Measurements from ENCODE around the gene SLC16A1.

Gene SLC16A1

DNA sequence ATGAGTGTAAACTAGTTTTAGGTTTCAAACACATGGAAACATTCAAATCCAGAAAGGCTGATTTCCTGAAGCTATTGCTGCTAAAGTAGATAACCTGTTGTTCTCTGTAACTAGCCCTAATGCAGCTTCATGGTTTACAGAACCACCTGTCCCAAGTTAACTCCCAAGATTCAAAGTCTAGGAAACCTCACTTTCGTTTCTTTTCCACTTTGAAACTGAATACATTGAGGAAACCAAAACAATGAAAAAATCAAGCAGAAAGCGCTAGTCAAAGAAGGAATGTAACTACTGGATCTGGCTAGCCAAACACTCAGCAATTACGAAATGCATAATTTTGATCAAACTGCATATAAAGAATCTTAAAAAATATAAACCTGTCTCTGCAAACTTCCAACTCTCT is 17.8 kb downstream of the SLC16A1 start:
- Histone ChIP-seq H3F3A (ENCODE audit: low read depth) (no peaks in the 10 kb centered on the region), H3K9me3 (ENCODE audit: insufficient read depth, low read depth, low read length) (no peaks in the 10 kb centered on the region), H3K4me3 (ENCODE audit: low read length, poor library complexity, severe bottlenecking) (no peak overlapping the region), H2AFZ (ENCODE audit: low read length) (no peak overlapping the region), H3K9ac (ENCODE audit: low read depth, low read length, poor library complexity, severe bottlenecking) (no peak overlapping the region), H3K9me2 (replicated peaks; ENCODE audit: low read depth, low read length) (no peaks in the 10 kb centered on the region), H3K79me2 (ENCODE audit: insufficient read depth, low read length) (peaks cover 91% of the 10 kb centered on the region), H4K20me1 (ENCODE audit: insufficient read depth, low read length, poor library complexity, severe bottlenecking) (peaks cover 33% of the 10 kb centered on the region), H3K4me1 (ENCODE audit: insufficient read depth, low read length, poor library complexity, severe bottlenecking) (peaks cover 22% of the 10 kb centered on the region), H3K27me3 (ENCODE audit: insufficient read depth, low read length, poor library complexity, severe bottlenecking) (no peaks in the 10 kb centered on the region), H3K36me3 (ENCODE audit: insufficient read depth, low read length) (peaks cover 5% of the 10 kb centered on the region; the same call in 1 of the 2 replicates), H3K4me2 (ENCODE audit: low read depth, low read length, poor library complexity, severe bottlenecking) (peak overlapping the region; percentile 6)
- TF ChIP-seq EZH2phosphoT487 (IDR thresholded peaks at IDR 0.05; ENCODE audit: borderline replicate concordance) (no peak), CTCF (conservative IDR thresholded peaks at IDR 0.05; ENCODE audit: low read length) (no peak)

DNA sequence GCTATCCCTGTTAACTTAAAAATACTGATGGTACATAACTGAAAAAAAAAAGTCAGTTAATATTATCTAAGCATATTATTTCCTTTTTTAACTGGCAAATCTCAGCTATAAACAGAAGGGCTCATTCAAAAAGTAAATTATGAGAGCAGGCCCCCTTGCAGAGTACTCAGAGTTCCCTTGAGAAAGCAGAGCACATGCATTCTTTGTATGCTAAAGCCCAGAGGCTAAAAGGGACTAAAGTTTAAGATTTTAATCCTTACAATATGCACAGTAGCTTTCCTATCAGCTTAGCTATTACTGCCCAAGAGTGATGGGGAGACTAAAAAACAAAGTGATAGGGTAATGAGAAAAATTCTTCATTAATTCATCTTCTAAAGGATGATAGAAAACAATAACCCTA is 18.5 kb downstream of the SLC16A1 start:
- H3K9me2 ChIP-seq (replicated peaks; ENCODE audit: low read depth, low read length): no peaks in the 10 kb centered on the region
- H3K4me2 ChIP-seq (ENCODE audit: low read depth, low read length, poor library complexity, severe bottlenecking): peak overlapping the region; percentile 28
- no peak overlapping the region for H3K9ac ChIP-seq (ENCODE audit: low read depth, low read length, poor library complexity, severe bottlenecking)
- H3K36me3 ChIP-seq (ENCODE audit: insufficient read depth, low read length): no peaks in the 10 kb centered on the region; the same call in 1 of the 2 replicates
- TF ChIP-seq CTCF (conservative IDR thresholded peaks at IDR 0.05; ENCODE audit: low read length) (no peak), EZH2phosphoT487 (IDR thresholded peaks at IDR 0.05; ENCODE audit: borderline replicate concordance) (no peak)
- H3K27me3 ChIP-seq (ENCODE audit: insufficient read depth, low read length, poor library complexity, severe bottlenecking): no peaks in the 10 kb centered on the region
- peaks cover 22% of the 10 kb centered on the region for H3K4me1 ChIP-seq (ENCODE audit: insufficient read depth, low read length, poor library complexity, severe bottlenecking)
- no peaks in the 10 kb centered on the region for H3K9me3 ChIP-seq (ENCODE audit: insufficient read depth, low read depth, low read length)
- H4K20me1 ChIP-seq (ENCODE audit: insufficient read depth, low read length, poor library complexity, severe bottlenecking): peaks cover 28% of the 10 kb centered on the region
- no peaks in the 10 kb centered on the region for H3F3A ChIP-seq (ENCODE audit: low read depth)
- H2AFZ ChIP-seq (ENCODE audit: low read length): no peak overlapping the region
- H3K79me2 ChIP-seq (ENCODE audit: insufficient read depth, low read length): peaks cover 90% of the 10 kb centered on the region
- H3K4me3 ChIP-seq (ENCODE audit: low read length, poor library complexity, severe bottlenecking): no peak overlapping the region

- no peak overlapping the region for H3K4me3 ChIP-seq (ENCODE audit: low read length, poor library complexity, severe bottlenecking)
- H3F3A ChIP-seq (ENCODE audit: low read depth): no peaks in the 10 kb centered on the region
- no peaks in the 10 kb centered on the region for H3K9me2 ChIP-seq (replicated peaks; ENCODE audit: low read depth, low read length)
- 0 out of 2 replicates have a peak, but pooled peaks cover under 1% of the 10 kb centered on the region for H3K36me3 ChIP-seq (ENCODE audit: insufficient read depth, low read length)
- H3K4me1 ChIP-seq (ENCODE audit: insufficient read depth, low read length, poor library complexity, severe bottlenecking): peaks cover 22% of the 10 kb centered on the region
- no peaks in the 10 kb centered on the region for H3K27me3 ChIP-seq (ENCODE audit: insufficient read depth, low read length, poor library complexity, severe bottlenecking)
- no peak for TF ChIP-seq CTCF (conservative IDR thresholded peaks at IDR 0.05; ENCODE audit: low read length)
- no peak for TF ChIP-seq EZH2phosphoT487 (IDR thresholded peaks at IDR 0.05; ENCODE audit: borderline replicate concordance)
- peaks cover 90% of the 10 kb centered on the region for H3K79me2 ChIP-seq (ENCODE audit: insufficient read depth, low read length)
- H3K9me3 ChIP-seq (ENCODE audit: insufficient read depth, low read depth, low read length): no peaks in the 10 kb centered on the region
- peak overlapping the region; percentile 28 for H3K4me2 ChIP-seq (ENCODE audit: low read depth, low read length, poor library complexity, severe bottlenecking)
- H2AFZ ChIP-seq (ENCODE audit: low read length): no peak overlapping the region
- peak overlapping the region; percentile 33 for H3K9ac ChIP-seq (ENCODE audit: low read depth, low read length, poor library complexity, severe bottlenecking)
- peaks cover 25% of the 10 kb centered on the region for H4K20me1 ChIP-seq (ENCODE audit: insufficient read depth, low read length, poor library complexity, severe bottlenecking)
Measured at GRCh38 chr1:112937070-112937469, 18.9 kb downstream of the SLC16A1 start.
